ENCODE data around the gene FAM9C. TPM values are rescaled to one million over a fixed set of nuclear protein-coding genes. Genes with fewer than 3 reads are reported as not detected.

FAM9C gene
- total and polyA plus RNA-seq, 11 donors, result 0.20 to 2.6 (median 0.34) TPM; not detected in 5

GRCh38 chrX:13078739-13079444 is 34.5 kb upstream of the FAM9C start:
- Histone ChIP-seq H3K4me1 (peaks cover 0 to 71% (median 3%) of the 10 kb centered on the region in 12 donors), H3K27ac (peak overlapping the region; percentile 48 to 83 (median 74)), H3K9me3 (peaks cover 0 to 3% (median 0%) of the 10 kb centered on the region in 12 donors), H3K4me3 (peak overlapping the region in 8 of 12 donors; percentile 5 to 37 (median 23)), H3K36me3 (no peaks in the 10 kb centered on the region), H3K27me3 (peaks cover 0 to 6% (median 0%) of the 10 kb centered on the region in 9 donors)
- TF ChIP-seq CTCF (IDR thresholded peaks at IDR 0.05) (no peak), POLR2A (IDR thresholded peaks at IDR 0.05) (no peak)
- WGBS, 4 donors, result 32 to 61% (median 53%) methylated on average over 9 to 10 of the region's 10 CpGs
- intact Hi-C loops (cut with DNase I), result no loop called here
- peak; percentile 37 to 59 (median 45) for DNase-seq
- ATAC-seq, result peak in 3 of 4 donors; percentile 76 to 81 (median 78)

- no peak for ATAC-seq
- H3K27ac ChIP-seq, result peak overlapping the region in 2 of 12 donors; percentile 17 to 19
- 65 to 85% (median 77%) methylated on average over 2 of the region's 2 CpGs for WGBS, 4 donors
- intact Hi-C loops (cut with DNase I), result no loop called here
- no peak for TF ChIP-seq CTCF (IDR thresholded peaks at IDR 0.05)
- no peak for TF ChIP-seq POLR2A (IDR thresholded peaks at IDR 0.05)
- H3K36me3 ChIP-seq, result no peaks in the 10 kb centered on the region
- H3K9me3 ChIP-seq, result peaks cover 0 to 3% (median 0%) of the 10 kb centered on the region in 12 donors
- no peak for DNase-seq
- no peak overlapping the region for H3K4me3 ChIP-seq
- peaks cover 0 to 56% (median 2%) of the 10 kb centered on the region in 12 donors for H3K4me1 ChIP-seq
- peaks cover 0 to 6% (median 0%) of the 10 kb centered on the region in 9 donors for H3K27me3 ChIP-seq
These were observed 32.7 kb upstream of the FAM9C start for GRCh38 chrX:13077168-13077567.

- Histone ChIP-seq H3K27me3 (peaks cover 0 to 6% (median 0%) of the 10 kb centered on the region in 9 donors), H3K36me3 (no peaks in the 10 kb centered on the region), H3K4me3 (no peak overlapping the region), H3K27ac (peak overlapping the region in 1 of 12 donors; percentile 19), H3K9me3 (peaks cover 0 to 3% (median 0%) of the 10 kb centered on the region in 12 donors), H3K4me1 (peaks cover 0 to 49% (median 0%) of the 10 kb centered on the region in 12 donors)
- TF ChIP-seq POLR2A (IDR thresholded peaks at IDR 0.05) (no peak), CTCF (IDR thresholded peaks at IDR 0.05) (no peak)
- 89 to 98% (median 93%) methylated on average over 4 of the region's 4 CpGs for WGBS, 4 donors
- ATAC-seq (no peak), DNase-seq (no peak)
- intact Hi-C loops (cut with DNase I), result no loop called here
These were observed 31.9 kb upstream of the FAM9C start for GRCh38 chrX:13076176-13076961.

Data from heart left ventricle (tissue), 16 donors.